GM12891 (cell line): ENCODE results near the gene CAPSL.

Source experiments
- POLR2A ChIP-seq: IDR thresholded peaks from 2 replicates; pipeline ENCODE4 v1.6.1; 2011; ENCODE audit warnings: low read depth, low read length, control low read depth
- POLR2AphosphoS5 ChIP-seq: IDR thresholded peaks from 2 replicates; pipeline ENCODE4 v1.6.1; 2011; ENCODE audit warnings: low read depth, low read length, control low read depth
- POU2F2 ChIP-seq: IDR thresholded peaks from 2 replicates; pipeline ENCODE4 v1.6.1; 2011; ENCODE audit warnings: low read depth, mild to moderate bottlenecking, control low read depth, low read length, moderate library complexity
- SPI1 ChIP-seq: IDR thresholded peaks from 2 replicates; pipeline ENCODE4 v1.6.1; 2011; ENCODE audit warnings: low read depth, low read length, control low read depth
- TAF1 ChIP-seq: IDR thresholded peaks from 2 replicates; pipeline ENCODE4 v1.6.1; 2011; ENCODE audit warnings: low read depth, low read length, control low read depth

DNA sequence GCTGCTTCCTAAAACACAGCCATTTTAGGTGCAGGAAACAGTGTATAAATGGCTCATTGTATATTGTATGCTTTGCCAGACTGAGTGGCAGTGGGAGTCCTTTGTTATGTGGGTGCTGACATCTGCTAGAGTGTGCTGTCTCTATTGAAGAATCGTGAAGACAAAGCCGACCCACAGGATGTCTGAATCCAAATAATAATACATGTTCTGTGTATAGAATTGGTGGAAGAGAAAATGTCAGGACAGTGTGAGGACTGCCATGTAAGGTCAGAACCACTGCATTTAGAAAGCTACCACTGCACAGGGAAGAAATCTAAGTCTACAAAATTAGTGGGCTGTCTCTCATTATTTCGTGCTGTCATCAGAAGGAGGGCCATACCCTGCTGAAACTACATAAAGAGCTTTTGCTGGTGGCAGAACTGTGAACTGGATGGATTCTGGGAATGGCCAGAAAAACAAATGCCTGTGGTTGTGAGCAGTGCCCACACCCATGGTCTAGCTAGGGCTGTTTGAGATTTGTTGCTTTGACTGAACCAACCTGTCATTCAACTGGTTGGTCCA lies 79.2 kb downstream of the CAPSL start:
- TF ChIP-seq POLR2AphosphoS5 (no peak), POLR2A (no peak), TAF1 (no peak), POU2F2 (no peak), SPI1 (no peak)
